ENCODE measurements around the gene CRYBA4.

Gene CRYBA4

GRCh38 chr22:26662160-26662559 is 40.4 kb downstream of the CRYBA4 start:
- no peak for DNase-seq

GRCh38 chr22:26663374-26663923 is 41.7 kb downstream of the CRYBA4 start:
- no peak for DNase-seq

GRCh38 chr22:26665813-26666231 is 44.1 kb downstream of the CRYBA4 start:
- no peak for DNase-seq

DNA sequence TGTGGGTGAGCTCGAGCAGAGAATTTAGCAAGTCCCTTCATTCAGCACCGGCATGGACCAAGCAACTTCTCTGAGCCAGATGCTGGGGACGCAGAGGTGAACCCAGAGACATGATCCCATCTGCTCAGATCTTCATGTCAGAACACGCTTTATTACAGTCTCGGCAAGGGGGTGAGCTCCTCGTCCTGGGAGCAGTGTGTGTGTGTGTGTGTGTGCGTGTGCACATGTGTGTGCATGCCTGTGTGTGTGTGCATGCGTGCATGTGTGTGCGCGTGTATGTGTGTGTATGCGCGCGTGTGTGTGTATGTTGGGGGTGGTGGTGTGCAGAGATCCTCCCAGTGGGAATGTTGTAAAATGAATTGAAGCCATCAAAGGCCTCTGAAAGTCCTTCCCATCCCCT is 45.4 kb downstream of the CRYBA4 start:
- no peak for DNase-seq

GRCh38 chr22:26669060-26669481 is 47.3 kb downstream of the CRYBA4 start:
- no peak for DNase-seq

DNA sequence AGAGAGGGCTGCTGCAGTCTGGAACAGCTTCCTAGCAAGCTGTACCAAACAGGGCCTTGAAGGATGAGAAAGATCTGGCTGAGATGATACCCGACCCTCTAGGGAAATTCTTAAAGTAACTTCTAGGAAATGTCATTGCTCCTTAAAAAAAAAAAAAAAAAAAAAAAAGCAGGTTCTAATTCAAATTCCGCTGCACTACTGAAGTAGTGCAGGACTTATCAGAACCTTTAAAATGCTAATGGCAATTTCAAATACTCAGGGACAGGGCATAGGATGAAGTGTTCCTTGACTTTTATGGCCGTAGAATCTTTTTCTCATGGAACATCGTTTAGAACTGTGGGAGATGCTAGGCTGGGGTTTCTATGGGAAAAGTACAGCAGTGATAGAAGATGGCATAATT is 48.7 kb downstream of the CRYBA4 start:
- no peak for DNase-seq

- peak; percentile 44 for DNase-seq
Observed at GRCh38 chr22:26671317-26672059, 49.7 kb downstream of the CRYBA4 start.

GRCh38 chr22:26672060-26672471 is 50.3 kb downstream of the CRYBA4 start:
- no peak for DNase-seq

- peak; percentile 98 for DNase-seq
Observed at GRCh38 chr22:26672590-26673468, 51.1 kb downstream of the CRYBA4 start.

GRCh38 chr22:26673486-26673885 is 51.7 kb downstream of the CRYBA4 start:
- no peak for DNase-seq

GRCh38 chr22:26674211-26675190 is 52.7 kb downstream of the CRYBA4 start:
- DNase-seq: peak; percentile 22

DNA sequence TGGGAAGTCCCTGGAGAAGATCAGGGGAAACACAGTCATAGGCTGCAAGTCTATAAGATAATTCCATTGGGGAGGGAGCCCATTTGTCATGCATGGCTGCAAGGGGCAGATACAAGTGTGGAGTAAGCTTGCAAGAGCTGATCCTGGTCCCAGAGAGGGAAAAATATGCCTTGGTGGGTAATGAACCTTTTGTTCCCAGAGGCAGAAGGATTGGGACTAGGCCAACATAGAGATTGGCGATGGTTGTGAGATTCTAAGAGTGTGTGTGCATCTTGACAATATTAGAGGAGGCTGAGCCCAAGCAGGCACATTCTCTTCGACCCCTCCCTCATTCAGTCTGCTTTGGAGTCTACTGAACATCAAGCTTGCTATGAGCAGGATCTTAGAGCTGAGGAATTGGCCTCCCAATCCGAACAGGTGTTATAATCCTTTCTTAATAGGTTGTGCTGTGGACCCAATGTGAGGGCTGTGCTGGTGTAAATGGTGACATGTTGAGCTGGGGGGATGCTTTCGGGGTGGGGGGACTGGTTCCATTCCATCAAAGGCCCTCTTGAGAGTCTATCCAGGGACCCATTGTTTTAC is 54.0 kb downstream of the CRYBA4 start:
- no peak for DNase-seq

DNA sequence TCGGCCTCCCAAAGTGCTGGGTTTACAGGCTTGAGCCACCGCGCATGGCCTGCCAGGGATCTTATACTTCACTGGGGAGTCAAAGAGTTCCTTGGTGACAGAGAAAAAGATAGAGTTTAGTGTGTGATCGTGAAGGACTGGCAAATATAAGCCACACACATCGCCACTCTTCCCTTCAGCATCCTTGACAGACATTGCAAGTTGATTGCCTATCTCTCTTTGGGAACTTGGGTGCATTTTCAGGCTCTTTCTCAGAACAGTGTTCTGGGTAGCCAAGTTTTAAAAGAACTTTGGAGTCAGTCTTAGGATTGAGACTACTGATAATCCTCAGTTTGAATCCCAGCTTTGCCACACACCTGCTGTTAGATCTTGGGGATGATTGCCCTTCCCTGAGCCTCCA is 55.5 kb downstream of the CRYBA4 start:
- no peak for DNase-seq

GRCh38 chr22:26679003-26679629 is 57.4 kb downstream of the CRYBA4 start:
- peak; percentile 48 for DNase-seq
